Upper lobe of left lung (tissue), 6 donors: Measurements from ENCODE around the gene KCNIP3. TPM values are rescaled to one million over a fixed set of nuclear protein-coding genes. Genes with fewer than 3 reads are reported as not detected.

Experiments used
- ATAC-seq, 2 donors: fragments of 200-7000 bp; cut with Tn5 transposase; one replicate each; pipeline ENCODE4 v1.9.1; 2022; ENCODE audit warnings: mild to moderate bottlenecking in 2 of 2, moderate library complexity in 2 of 2; ENCODE audit not compliant: low FRiP score in 2 of 2
- DNase-seq, 2 donors: peaks; one replicate each; pipeline ENCODE4 v3.0.0-alpha.2; 2019 to 2020
- H3K27ac ChIP-seq, 4 donors: fragments of 200-600 bp; sonication (generic); one replicate each; pipeline ENCODE4 v1.5.1; 2016 to 2019
- H3K27me3 ChIP-seq, 4 donors: fragments of 200-600 bp; sonication (generic); one replicate each; pipeline ENCODE4 v1.5.1; 2017 to 2019
- H3K36me3 ChIP-seq, 4 donors: fragments of 200-600 bp; sonication (generic); one replicate each; pipeline ENCODE4 v1.5.1; 2016 to 2019
- H3K4me1 ChIP-seq, 4 donors: fragments of 200-600 bp; sonication (generic); one replicate each; pipeline ENCODE4 v1.5.1; 2018 to 2019
- H3K4me3 ChIP-seq, 4 donors: fragments of 200-600 bp; sonication (generic); one replicate each; pipeline ENCODE4 v1.5.1; 2017 to 2019; ENCODE audit warnings: mild to moderate bottlenecking in 2 of 4, moderate library complexity in 1 of 4
- H3K9me3 ChIP-seq, 4 donors: fragments of 200-600 bp; sonication (generic); one replicate each; pipeline ENCODE4 v1.5.1; 2018 to 2019
- CTCF ChIP-seq, 6 experiments: fragments of 450-650 bp in 4 of 6; fragments of 200-600 bp in 2 of 6; sonication (generic) in 2 of 6; IDR thresholded peaks; one replicate each; pipeline ENCODE4 v1.5.1; 2016 to 2019; ENCODE audit warnings: antibody characterized with exemption in 6 of 6
- EP300 ChIP-seq, 4 donors: sonication (generic); formaldehyde crosslinking; IDR thresholded peaks; one replicate each; pipeline ENCODE4 v1.5.1; 2017; ENCODE audit warnings: antibody characterized with exemption in 4 of 4, control low read depth in 2 of 4
- POLR2A ChIP-seq, 4 donors: fragments of 450-650 bp; IDR thresholded peaks; one replicate each; pipeline ENCODE4 v1.5.1; 2016 to 2017; ENCODE audit warnings: antibody characterized with exemption in 4 of 4, mild to moderate bottlenecking in 2 of 4
- POLR2AphosphoS5 ChIP-seq, 2 donors: sonication (generic); formaldehyde crosslinking; IDR thresholded peaks; one replicate each; pipeline ENCODE4 v1.5.1; 2017; ENCODE audit warnings: antibody characterized with exemption in 2 of 2
- WGBS, 2 donors: methylation state at CpG; one replicate each; pipeline ENCODE4 v1.1.5; 2017 to 2018; 5-methylcytosine and 5-hydroxymethylcytosine counted together
- total RNA-seq, 6 donors: library from RNA; depleted of rRNA in 4 of 6; stranded (reverse); fragments of >200 nt in 4 of 6; gene quantifications; one replicate each; pipeline versions ENCODE4 v1.1.0 to v1.2.1, GENCODE V29; 2016 to 2021
- donor health status: DM: no; HTN: no; CAD: no; lungs with moderate emphysema.
- donor health status: DM: no; HTN: yes; CAD: no; lungs with severe emphysema.

The KCNIP3 gene
- total RNA-seq, 6 donors from 2014 or later, result 1.0 to 5.9 (median 2.5) TPM

- TF ChIP-seq POLR2A (IDR thresholded peaks at IDR 0.05) (no peak), CTCF (IDR thresholded peaks at IDR 0.05) (no peak), POLR2AphosphoS5 (IDR thresholded peaks at IDR 0.05) (no peak), EP300 (IDR thresholded peaks at IDR 0.05) (no peak)
- H3K27ac ChIP-seq, result no peak overlapping the region
- H3K4me3 ChIP-seq, result no peak overlapping the region
- WGBS, 2 donors, result 84 to 86% methylated on average over 14 to 20 of the region's 23 CpGs
- H3K4me1 ChIP-seq, result no peaks in the 10 kb centered on the region
- H3K9me3 ChIP-seq, result no peaks in the 10 kb centered on the region
- ATAC-seq (no peak), DNase-seq (peak in 1 of 2 donors; percentile 50)
- H3K36me3 ChIP-seq, result no peaks in the 10 kb centered on the region
- H3K27me3 ChIP-seq, result no peaks in the 10 kb centered on the region
These were observed 22.6 kb downstream of the KCNIP3 start for GRCh38 chr2:95319481-95320343.

GRCh38 chr2:95320344-95320712 lies 23.2 kb downstream of the KCNIP3 start:
- DNase-seq (peak in 1 of 2 donors; percentile 44), ATAC-seq (no peak)
- Histone ChIP-seq H3K9me3 (no peaks in the 10 kb centered on the region), H3K36me3 (no peaks in the 10 kb centered on the region), H3K27me3 (no peaks in the 10 kb centered on the region), H3K4me1 (no peaks in the 10 kb centered on the region), H3K4me3 (no peak overlapping the region), H3K27ac (no peak overlapping the region)
- TF ChIP-seq POLR2A (IDR thresholded peaks at IDR 0.05) (no peak), POLR2AphosphoS5 (IDR thresholded peaks at IDR 0.05) (no peak), EP300 (IDR thresholded peaks at IDR 0.05) (no peak), CTCF (IDR thresholded peaks at IDR 0.05) (no peak)
- WGBS, 2 donors, result 33 to 79% methylated on average over 3 to 7 of the region's 11 CpGs

- Histone ChIP-seq H3K27ac (no peak overlapping the region), H3K9me3 (no peaks in the 10 kb centered on the region), H3K4me1 (no peaks in the 10 kb centered on the region), H3K4me3 (no peak overlapping the region), H3K27me3 (no peaks in the 10 kb centered on the region), H3K36me3 (no peaks in the 10 kb centered on the region)
- ATAC-seq, result no peak
- DNase-seq, result peak in 1 of 2 donors; percentile 37
- 68 to 71% methylated on average over 17 of the region's 18 CpGs for whole genome bisulfite sequencing, 2 donors
- no peak for TF ChIP-seq POLR2AphosphoS5 (IDR thresholded peaks at IDR 0.05)
- TF ChIP-seq POLR2A (IDR thresholded peaks at IDR 0.05), result no peak
- no peak for TF ChIP-seq CTCF (IDR thresholded peaks at IDR 0.05)
- TF ChIP-seq EP300 (IDR thresholded peaks at IDR 0.05), result no peak
These were observed 24.0 kb downstream of the KCNIP3 start for GRCh38 chr2:95320986-95321767.

GRCh38 chr2:95323347-95324155 lies 26.4 kb downstream of the KCNIP3 start:
- ATAC-seq (no peak), DNase-seq (peak in 1 of 2 donors; percentile 63)
- TF ChIP-seq CTCF (IDR thresholded peaks at IDR 0.05) (peak in 4 of 6 experiments; percentile 25 to 46 (median 32)), POLR2A (IDR thresholded peaks at IDR 0.05) (no peak)
- no peaks in the 10 kb centered on the region for H3K36me3 ChIP-seq
- no peak overlapping the region for H3K4me3 ChIP-seq
- WGBS, 2 donors, result 71 to 72% methylated on average over 18 to 26 of the region's 26 CpGs
- H3K9me3 ChIP-seq, result no peaks in the 10 kb centered on the region
- H3K27me3 ChIP-seq, result no peaks in the 10 kb centered on the region
- H3K27ac ChIP-seq, result no peak overlapping the region
- H3K4me1 ChIP-seq, result no peaks in the 10 kb centered on the region
